Measurements from ENCODE around the gene WWC1.

WWC1 gene

GRCh38 chr5:168261227-168261571 lies 30.2 kb upstream of the WWC1 start:
- TF ChIP-seq, protein P1, sequence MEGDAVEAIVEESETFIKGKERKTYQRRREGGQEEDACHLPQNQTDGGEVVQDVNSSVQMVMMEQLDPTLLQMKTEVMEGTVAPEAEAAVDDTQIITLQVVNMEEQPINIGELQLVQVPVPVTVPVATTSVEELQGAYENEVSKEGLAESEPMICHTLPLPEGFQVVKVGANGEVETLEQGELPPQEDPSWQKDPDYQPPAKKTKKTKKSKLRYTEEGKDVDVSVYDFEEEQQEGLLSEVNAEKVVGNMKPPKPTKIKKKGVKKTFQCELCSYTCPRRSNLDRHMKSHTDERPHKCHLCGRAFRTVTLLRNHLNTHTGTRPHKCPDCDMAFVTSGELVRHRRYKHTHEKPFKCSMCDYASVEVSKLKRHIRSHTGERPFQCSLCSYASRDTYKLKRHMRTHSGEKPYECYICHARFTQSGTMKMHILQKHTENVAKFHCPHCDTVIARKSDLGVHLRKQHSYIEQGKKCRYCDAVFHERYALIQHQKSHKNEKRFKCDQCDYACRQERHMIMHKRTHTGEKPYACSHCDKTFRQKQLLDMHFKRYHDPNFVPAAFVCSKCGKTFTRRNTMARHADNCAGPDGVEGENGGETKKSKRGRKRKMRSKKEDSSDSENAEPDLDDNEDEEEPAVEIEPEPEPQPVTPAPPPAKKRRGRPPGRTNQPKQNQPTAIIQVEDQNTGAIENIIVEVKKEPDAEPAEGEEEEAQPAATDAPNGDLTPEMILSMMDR (IDR thresholded peaks at IDR 0.05; ENCODE audit: low read depth, low read length): no peak
- no peak overlapping the region for H3K4me3 ChIP-seq (ENCODE audit: low read depth, low read length)

GRCh38 chr5:168262042-168262743 lies 29.3 kb upstream of the WWC1 start:
- no peak overlapping the region for H3K4me3 ChIP-seq (ENCODE audit: low read depth, low read length)
- TF ChIP-seq, protein P1 (IDR thresholded peaks at IDR 0.05; ENCODE audit: low read depth, low read length): no peak

DNA sequence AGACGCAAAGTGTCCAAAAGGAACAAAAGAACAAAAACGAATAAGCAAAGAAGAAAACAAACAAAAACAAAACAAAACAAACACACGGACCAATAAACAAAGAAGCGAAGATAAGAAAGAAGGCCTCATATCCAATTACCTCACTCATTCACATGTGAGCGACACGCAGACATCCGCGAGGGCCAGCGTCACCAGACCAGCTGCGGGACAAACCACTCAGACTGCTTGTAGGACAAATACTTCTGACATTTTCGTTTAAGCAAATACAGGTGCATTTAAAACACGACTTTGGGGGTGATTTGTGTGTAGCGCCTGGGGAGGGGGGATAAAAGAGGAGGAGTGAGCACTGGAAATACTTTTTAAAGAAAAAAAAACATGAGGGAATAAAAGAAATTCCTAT lies 28.3 kb upstream of the WWC1 start:
- H3K4me3 ChIP-seq (ENCODE audit: low read depth, low read length): no peak overlapping the region
- TF ChIP-seq, protein P1 (IDR thresholded peaks at IDR 0.05; ENCODE audit: low read depth, low read length): no peak

GRCh38 chr5:168266016-168266415 lies 25.4 kb upstream of the WWC1 start:
- TF ChIP-seq, protein P1 (IDR thresholded peaks at IDR 0.05; ENCODE audit: low read depth, low read length): no peak
- H3K4me3 ChIP-seq (ENCODE audit: low read depth, low read length): no peak overlapping the region

DNA sequence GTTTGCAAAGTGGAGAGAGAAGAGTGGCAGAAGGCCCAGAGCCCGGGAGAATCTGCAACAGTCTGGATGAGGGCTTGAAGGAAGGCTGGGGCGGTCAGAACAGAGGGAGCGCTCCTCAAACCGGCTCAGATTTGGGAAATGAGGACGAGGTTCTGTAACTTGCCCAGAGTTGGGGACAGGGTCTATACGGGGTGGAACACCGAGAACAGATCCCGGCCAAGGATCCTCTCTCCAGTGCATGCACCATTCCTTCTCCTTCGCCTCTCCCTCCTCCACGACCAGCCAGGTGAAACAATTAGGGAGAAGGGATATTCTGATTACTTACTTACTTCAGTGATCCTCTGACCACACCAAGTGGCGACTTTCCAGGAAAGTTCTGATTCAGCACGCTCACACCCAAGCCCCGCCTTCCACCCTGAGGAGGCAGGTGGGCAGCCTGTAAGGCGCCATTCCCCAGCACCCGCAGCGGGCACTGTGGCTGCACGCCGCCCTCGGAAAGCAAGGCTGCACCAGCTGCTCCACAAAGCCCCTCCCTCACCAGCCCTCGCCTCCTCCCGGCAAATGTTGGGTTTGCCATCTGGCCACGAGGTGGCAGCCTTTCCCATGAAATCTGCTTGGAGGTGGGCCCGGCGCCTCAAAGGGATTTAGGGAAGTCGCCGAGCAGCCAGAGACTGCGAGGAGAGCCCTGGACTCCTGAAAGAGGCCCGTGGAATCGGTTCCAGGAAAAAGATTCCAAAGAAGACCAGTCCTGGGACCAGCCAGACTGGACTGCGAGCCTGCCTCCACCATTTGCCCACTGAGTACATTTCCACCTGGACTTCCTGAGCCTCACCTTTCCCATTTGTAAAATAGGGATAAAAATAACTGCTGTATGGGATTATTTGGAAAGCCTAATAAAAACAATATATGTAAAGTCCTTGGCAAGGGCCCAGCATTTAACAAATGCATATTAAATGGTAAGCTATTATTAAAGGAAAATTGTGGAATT lies 22.2 kb upstream of the WWC1 start:
- TF ChIP-seq, protein P1 (IDR thresholded peaks at IDR 0.05; ENCODE audit: low read depth, low read length): peak; percentile 81
- peak overlapping the region; percentile 54 for H3K4me3 ChIP-seq (ENCODE audit: low read depth, low read length)

DNA sequence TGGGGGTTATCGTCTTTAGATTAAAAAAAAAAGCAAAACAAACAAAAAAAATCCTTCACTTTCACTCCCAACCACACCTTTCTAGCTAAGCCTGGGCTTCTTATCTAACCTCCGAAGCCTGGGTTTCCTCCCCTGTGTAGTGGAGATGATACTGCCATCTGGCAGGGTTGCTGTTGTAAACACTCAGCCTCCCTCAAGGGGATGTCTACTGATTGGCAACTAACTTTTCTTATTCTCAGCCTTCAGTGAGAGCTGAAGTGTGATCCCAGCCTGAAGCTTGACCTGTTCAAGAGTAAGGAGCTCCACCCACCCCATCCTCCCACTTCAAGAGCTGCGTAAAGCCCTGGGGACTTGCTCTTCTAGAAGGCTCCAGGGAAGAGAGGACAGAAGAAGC lies 21.5 kb upstream of the WWC1 start:
- H3K4me3 ChIP-seq (ENCODE audit: low read depth, low read length): no peak overlapping the region
- TF ChIP-seq, protein P1 (IDR thresholded peaks at IDR 0.05; ENCODE audit: low read depth, low read length): no peak

DNA sequence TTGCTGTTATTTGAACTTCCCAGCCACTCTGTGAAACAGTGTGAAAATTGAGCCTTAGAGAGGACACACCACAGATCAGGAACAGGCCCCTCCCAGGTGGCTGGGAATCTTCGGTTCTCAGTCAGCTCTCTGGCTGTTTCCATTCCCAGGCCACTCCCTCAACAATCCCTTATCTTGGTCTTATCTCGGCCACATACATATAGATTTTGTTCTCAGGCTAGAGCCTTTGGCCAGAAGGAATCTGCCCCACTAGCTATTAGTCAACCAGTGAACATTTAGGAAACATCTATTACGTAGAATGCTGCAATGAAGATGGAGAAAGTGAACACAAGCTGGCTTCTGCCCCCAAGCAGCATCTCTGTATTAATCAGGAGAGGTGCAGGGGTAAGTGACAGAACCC lies 21.0 kb upstream of the WWC1 start:
- H3K4me3 ChIP-seq (ENCODE audit: low read depth, low read length): no peak overlapping the region
- TF ChIP-seq, protein P1 (IDR thresholded peaks at IDR 0.05; ENCODE audit: low read depth, low read length): no peak
